Endometrial microvascular endothelial cells (primary cell): ENCODE measurements around the gene KDELR1. TPM values are rescaled to one million over a fixed set of nuclear protein-coding genes. Genes with fewer than 3 reads are reported as not detected.

Experiments used
- total RNA-seq: library from RNA; depleted of rRNA; stranded (reverse); fragments of >200 nt; gene quantifications from one replicate; pipeline ENCODE4 v1.2.3, GENCODE V29; 2015; ENCODE audit errors: inconsistent ontology term

Gene KDELR1
- total RNA-seq, 1 donor from 2014 or later = 151 TPM

Other genes starting within 250 kb of the KDELR1 start
- gene LIG1, start 221.2 kb downstream of the KDELR1 start, total RNA-seq = 46.6 TPM
- 3.6 TPM for gene ZSWIM9, start 220.9 kb downstream of the KDELR1 start, total RNA-seq
- 36.9 TPM for gene CARD8, start 135.6 kb downstream of the KDELR1 start, total RNA-seq
- 0.28 TPM for gene ZNF114, start 121.5 kb downstream of the KDELR1 start, total RNA-seq
- 90.4 TPM for gene EMP3, start 66.0 kb downstream of the KDELR1 start, total RNA-seq
- 8.9 TPM for gene TMEM143, start 27.6 kb downstream of the KDELR1 start, total RNA-seq
- gene SYNGR4, start 27.2 kb downstream of the KDELR1 start, total RNA-seq = not detected
- 0.28 TPM for gene GRIN2D, start 2.1 kb upstream of the KDELR1 start, total RNA-seq
- gene GRWD1, start 54.4 kb upstream of the KDELR1 start, total RNA-seq = 84.6 TPM
- 0.84 TPM for gene KCNJ14, start 64.0 kb upstream of the KDELR1 start, total RNA-seq
- gene CYTH2, start 77.8 kb upstream of the KDELR1 start, total RNA-seq = 19.0 TPM
- gene LMTK3, start 120.3 kb upstream of the KDELR1 start, total RNA-seq = not detected
- not detected for gene SULT2B1, start 160.6 kb upstream of the KDELR1 start, total RNA-seq
- gene SPACA4, start 215.2 kb upstream of the KDELR1 start, total RNA-seq = not detected
- gene FAM83E, start 223.5 kb upstream of the KDELR1 start, total RNA-seq = not detected
- gene RPL18, start 227.6 kb upstream of the KDELR1 start, total RNA-seq = 2,158 TPM
- 7.8 TPM for gene SPHK2, start 228.0 kb upstream of the KDELR1 start, total RNA-seq
- gene DBP, start 245.8 kb upstream of the KDELR1 start, total RNA-seq = 0.46 TPM